NOMO-1 treated with DMSO at 0.1 percent for 48 hours (cell line): ENCODE data around the gene TMEM272.

Experiments
- DNase-seq: peaks from one replicate; lab custom pipeline; 2025; ENCODE audit not compliant: unreplicated experiment; lab: John Stamatoyannopoulos, UW

The TMEM272 gene

GRCh38 chr13:51807041-51807440 lies 37.9 kb downstream of the TMEM272 start:
- DNase-seq = no peak

DNA sequence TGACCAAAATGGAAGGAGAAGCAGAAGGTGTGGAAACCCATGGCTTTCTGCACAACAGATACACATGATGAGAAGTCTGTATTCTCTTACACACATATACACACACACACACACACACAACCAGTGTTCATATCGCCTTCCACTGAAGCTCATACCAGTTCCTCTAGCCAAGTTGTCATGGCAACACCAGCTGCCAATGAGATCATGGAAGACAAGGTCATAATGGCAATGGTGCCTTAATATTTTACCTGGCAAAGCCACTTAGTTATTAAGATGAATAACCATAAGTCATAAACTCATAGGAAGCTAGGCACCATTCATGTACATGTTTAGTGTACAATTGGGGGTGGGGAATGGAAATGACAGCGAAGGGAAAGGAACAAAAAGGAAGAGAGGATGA lies 38.4 kb downstream of the TMEM272 start:
- DNase-seq = no peak

DNA sequence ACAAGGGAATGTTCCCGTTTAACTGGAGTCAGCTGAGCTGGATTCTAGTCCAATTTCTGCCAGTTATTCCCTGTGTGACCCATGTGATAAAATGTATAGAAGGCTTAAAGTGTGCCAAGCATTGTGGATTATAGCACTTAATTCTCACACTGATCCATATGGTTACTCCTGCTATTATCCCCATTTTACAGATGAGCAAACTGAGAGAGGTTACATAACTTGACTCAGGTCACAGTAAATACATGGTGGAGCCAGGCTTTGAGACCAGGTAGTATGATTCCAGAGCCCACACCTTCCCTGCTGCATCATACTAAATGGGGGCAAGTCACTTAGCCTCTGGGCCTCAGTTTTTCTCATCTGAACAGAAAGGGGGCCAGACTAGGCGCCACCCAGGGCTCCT lies 39.1 kb downstream of the TMEM272 start:
- DNase-seq = no peak

DNA sequence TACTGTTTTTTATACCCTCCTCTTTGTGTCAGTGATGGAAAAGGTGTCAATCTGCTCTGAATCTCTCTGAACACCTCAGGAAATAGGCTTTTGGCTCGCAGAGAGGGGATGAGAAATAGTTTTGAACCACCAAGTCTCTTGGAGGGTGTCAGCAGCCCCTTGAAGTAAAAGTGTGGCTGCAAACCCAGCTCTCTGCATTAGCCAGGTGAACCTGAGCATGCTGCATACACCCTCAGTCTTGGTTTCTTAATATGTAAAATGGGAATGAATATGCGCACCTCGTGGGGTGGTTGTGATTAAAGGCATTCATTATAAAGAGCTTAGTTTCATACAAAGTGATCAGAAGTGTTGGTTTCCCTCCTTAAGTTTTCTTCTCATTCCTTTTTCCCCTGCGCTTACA lies 39.7 kb downstream of the TMEM272 start:
- no peak for DNase-seq

GRCh38 chr13:51804295-51805172 lies 40.4 kb downstream of the TMEM272 start:
- peak; percentile 54 for DNase-seq

DNA sequence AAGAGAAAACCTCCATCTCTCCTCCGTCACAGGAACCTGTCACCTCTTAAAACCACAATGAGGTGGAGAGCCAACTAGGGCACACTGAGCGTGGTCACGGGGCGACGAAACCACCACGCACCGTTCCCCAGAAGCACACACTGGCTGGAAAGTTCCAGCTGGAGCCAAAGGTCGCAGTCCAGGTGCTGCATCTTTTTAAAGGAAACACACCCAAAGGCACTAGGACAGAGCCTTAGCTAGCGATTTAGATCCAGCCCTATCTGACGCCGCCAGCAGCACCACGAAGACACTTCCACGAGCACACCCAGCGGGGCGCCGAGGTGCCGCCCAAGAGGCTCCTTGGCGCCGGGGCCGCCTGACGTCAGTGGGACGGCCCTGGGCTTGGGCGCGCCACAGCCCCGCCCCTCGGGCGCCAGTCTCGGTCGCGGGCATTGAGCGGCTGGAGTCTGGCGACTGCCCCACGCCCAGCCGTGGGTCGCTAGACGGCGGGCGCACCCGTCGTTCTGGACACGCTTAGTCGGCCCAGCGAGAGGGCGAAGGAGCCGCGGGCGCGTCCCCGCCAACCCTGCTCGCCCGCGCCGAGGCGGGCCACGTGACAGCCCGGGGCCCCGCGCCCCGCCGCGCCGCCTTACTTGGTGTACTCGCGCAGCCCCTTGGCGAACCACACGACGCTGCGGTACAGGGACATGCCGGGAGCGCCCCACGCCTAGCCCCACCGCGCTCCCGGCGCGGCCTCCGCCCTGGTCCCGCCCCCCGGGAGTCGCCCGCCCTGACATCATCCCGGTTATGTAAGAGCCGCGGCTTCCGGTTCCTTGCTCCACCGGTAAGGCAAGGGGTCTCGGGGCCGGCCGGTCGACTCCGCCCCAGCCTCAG lies 41.3 kb downstream of the TMEM272 start, which contains the start of gene DHRS12:
DHRS12 (minus strand) TSS at position 742 of the 873 bp plus-strand sequence. CDS start 4,504 bp downstream, outside the sequence.
- peak; percentile 82 for DNase-seq

DNA sequence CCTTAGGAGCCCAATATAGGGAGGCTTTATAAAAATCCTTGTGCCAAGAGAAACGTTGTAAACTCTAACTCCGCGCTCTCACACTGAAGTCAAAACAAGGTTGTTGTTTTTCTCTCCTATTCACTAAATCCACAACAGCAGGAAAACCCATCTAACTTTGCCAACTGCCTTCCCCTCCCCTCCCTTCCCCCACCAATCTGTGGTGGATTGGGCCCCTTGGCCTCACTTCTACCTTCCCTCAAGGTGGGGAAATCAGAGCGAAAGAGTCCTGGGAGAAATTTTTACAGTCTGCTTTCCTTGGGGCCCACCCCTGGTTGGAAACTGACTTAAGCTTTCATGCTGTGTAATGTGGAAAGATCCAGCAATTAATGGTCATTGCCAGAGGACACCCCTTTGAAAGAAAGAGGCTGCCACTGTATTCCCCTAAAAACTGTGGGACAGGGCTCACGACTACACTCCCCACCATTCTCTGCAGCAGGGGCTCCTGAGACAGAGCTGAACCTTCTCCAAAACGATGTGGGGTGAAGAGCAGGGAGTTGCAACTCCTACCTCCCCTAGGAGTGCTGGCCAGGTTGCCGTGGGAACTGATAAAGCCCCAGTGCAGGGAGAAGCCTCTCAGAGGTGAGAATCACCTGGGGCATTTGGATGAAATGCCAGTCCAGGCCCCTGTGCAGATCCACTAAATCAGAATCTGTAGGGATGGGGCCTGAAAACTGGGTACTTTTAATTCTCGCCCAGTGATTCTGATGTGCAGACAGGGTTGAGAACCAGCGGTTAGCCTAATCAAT lies 42.2 kb downstream of the TMEM272 start:
- no peak for DNase-seq

GRCh38 chr13:51801631-51802099 lies 43.3 kb downstream of the TMEM272 start:
- DNase-seq = no peak

- DNase-seq = no peak
Observed at GRCh38 chr13:51800486-51800885, 44.5 kb downstream of the TMEM272 start.

GRCh38 chr13:51799261-51799660 lies 45.7 kb downstream of the TMEM272 start:
- no peak for DNase-seq

GRCh38 chr13:51797664-51798488 lies 47.1 kb downstream of the TMEM272 start:
- peak; percentile 15 for DNase-seq

GRCh38 chr13:51796546-51796945 lies 48.4 kb downstream of the TMEM272 start:
- DNase-seq = no peak

GRCh38 chr13:51795419-51795818 lies 49.6 kb downstream of the TMEM272 start:
- DNase-seq = no peak

GRCh38 chr13:51794964-51795363 lies 50.0 kb downstream of the TMEM272 start:
- DNase-seq = no peak

DNA sequence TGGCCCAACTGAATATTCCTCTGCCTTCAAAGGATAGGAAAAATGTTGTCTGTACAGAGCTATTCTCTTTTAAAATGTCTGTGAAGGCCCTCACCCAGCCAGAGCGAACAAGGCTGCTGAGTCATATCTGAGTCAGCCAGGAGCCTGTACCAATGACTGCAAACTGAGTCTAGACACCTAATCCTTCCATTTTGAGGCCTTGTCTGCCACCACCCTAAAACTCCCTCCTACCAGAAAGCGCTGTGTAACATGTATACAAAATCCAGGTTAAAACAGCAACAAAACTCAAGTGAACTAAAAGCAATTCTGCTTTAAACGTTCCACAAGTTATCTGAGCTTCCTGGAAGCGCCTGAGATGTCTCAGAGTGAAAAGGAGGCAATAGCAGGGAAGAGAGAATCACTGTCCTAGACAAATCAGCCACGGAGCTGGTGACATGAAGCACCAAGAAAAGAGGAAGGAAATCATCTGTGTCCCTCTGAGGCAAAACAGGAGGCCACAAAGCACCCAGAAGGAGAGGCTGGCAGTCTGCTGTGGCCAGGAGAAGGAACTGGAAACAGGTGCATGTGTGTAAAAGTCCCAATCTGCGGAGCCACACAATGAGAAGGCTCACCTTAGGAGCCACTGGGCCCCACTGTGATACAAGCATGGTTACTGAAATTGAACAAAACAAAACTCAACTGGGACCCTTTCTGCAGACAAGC lies 51.3 kb downstream of the TMEM272 start:
- DNase-seq = peak; percentile 90

GRCh38 chr13:51786425-51787265 lies 58.3 kb downstream of the TMEM272 start:
- DNase-seq = no peak

GRCh38 chr13:51785712-51786424 lies 59.1 kb downstream of the TMEM272 start:
- DNase-seq = no peak

- DNase-seq = no peak
Observed at GRCh38 chr13:51784097-51784496, 60.9 kb downstream of the TMEM272 start.
